Esophagus muscularis mucosa (tissue), 4 donors: ENCODE data around the gene XPC. TPM values are rescaled to one million over a fixed set of nuclear protein-coding genes. Genes with fewer than 3 reads are reported as not detected.

Experiments used
- DNase-seq: peaks from one replicate; pipeline ENCODE4 v3.0.0-alpha.2; 2017; ENCODE audit errors: extremely low spot score
- H3K27ac ChIP-seq, 4 donors: fragments of 200-600 bp; sonication (generic); replicated peaks in 1 of 4; 1 replicate in 3 of 4; 2 replicates in 1 of 4; pipeline ENCODE4 v1.5.1; 2016 to 2019; ENCODE audit warnings: mild to moderate bottlenecking in 1 of 4
- H3K27me3 ChIP-seq, 4 donors: fragments of 200-600 bp; sonication (generic); one replicate each; pipeline versions ENCODE4 v1.5.1 to v1.6.0; 2016 to 2019
- H3K36me3 ChIP-seq, 4 donors: fragments of 200-600 bp; sonication (generic); one replicate each; pipeline ENCODE4 v1.5.1; 2016 to 2019
- H3K4me1 ChIP-seq, 4 donors: fragments of 200-600 bp; sonication (generic); one replicate each; pipeline ENCODE4 v1.5.1; 2016 to 2019
- H3K4me3 ChIP-seq, 4 donors: fragments of 200-600 bp; sonication (generic); 1 replicate in 2 of 4; 2 replicates in 2 of 4; pipeline ENCODE4 v1.5.1; 2016 to 2019; ENCODE audit warnings: mild to moderate bottlenecking in 4 of 4, moderate library complexity in 1 of 4
- H3K9me3 ChIP-seq, 4 donors: fragments of 200-600 bp; sonication (generic); 1 replicate in 3 of 4; 2 replicates in 1 of 4; pipeline ENCODE4 v1.5.1; 2016 to 2019
- EP300 ChIP-seq: sonication (generic); formaldehyde crosslinking; IDR thresholded peaks from one replicate; pipeline ENCODE4 v1.6.1; 2017; ENCODE audit warnings: antibody characterized with exemption
- POLR2A ChIP-seq: fragments of 450-650 bp; IDR thresholded peaks from one replicate; pipeline ENCODE4 v1.6.1; 2017; ENCODE audit warnings: antibody characterized with exemption, moderate library complexity, mild to moderate bottlenecking, low read depth
- POLR2AphosphoS5 ChIP-seq, 2 donors: sonication (generic); formaldehyde crosslinking; IDR thresholded peaks; one replicate each; pipeline ENCODE4 v1.6.1; 2017; ENCODE audit warnings: antibody characterized with exemption in 2 of 2
- WGBS: methylation state at CpG from one replicate; pipeline ENCODE4 v1.1.5; 2018; 5-methylcytosine and 5-hydroxymethylcytosine counted together
- intact Hi-C: fragments of 100-400 bp; cut with DNase I; formaldehyde crosslinking; loops from one replicate; pipeline ENCODE4 v1.15.1; 2023
- total RNA-seq, 4 donors: library from RNA; depleted of rRNA; stranded (reverse); fragments of >200 nt; gene quantifications; one replicate each; pipeline versions ENCODE4 v1.1.0 to v1.2.1, GENCODE V29; 2016
- TF ChIP-seq, protein P1 (sequence below), 3 experiments: fragments of 200-600 bp in 2 of 3; fragments of 450-650 bp in 1 of 3; sonication (generic) in 2 of 3; IDR thresholded peaks; one replicate each; pipeline ENCODE4 v1.5.1; 2017 to 2019; ENCODE audit warnings: antibody characterized with exemption in 3 of 3, mild to moderate bottlenecking in 2 of 3, moderate library complexity in 1 of 3

The XPC gene
- total RNA-seq, 4 donors from 2014 or later: 28.9 to 41.9 (median 37.8) TPM

DNA sequence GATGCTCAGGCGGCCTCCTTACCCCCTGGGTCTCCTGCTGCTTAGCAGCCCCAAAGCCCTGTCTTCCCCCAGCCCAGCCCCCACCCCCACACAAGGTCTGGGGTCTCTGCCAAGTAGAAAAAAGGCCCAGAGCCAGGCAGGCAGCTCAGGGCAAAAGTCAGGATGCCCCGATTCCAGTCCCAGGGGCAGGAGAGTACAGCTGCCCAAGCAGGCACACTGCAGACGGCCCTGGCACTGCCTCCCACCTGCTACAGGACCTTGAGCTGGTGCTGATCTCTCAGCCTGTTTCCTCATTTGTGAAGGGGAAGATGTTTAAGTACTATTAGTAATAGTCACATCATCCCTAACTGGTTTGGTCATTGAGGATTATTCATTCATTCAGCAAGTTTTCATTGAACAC is 41.0 kb downstream of the XPC start:
- peak overlapping the region; percentile 20 to 60 (median 54) for H3K27ac ChIP-seq
- 20% methylated on average over 1 of the region's 3 CpGs for whole genome bisulfite sequencing
- no peaks in the 10 kb centered on the region for H3K9me3 ChIP-seq
- intact Hi-C loops: no loop called here
- H3K4me1 ChIP-seq: peaks cover 20 to 38% (median 30%) of the 10 kb centered on the region in 4 donors
- H3K36me3 ChIP-seq: peaks cover 70 to 100% (median 96%) of the 10 kb centered on the region in 4 donors
- H3K4me3 ChIP-seq: no peak overlapping the region
- no peak for DNase-seq
- TF ChIP-seq EP300: no peak
- no peak for TF ChIP-seq POLR2AphosphoS5 (IDR thresholded peaks at IDR 0.05)
- TF ChIP-seq, protein P1, sequence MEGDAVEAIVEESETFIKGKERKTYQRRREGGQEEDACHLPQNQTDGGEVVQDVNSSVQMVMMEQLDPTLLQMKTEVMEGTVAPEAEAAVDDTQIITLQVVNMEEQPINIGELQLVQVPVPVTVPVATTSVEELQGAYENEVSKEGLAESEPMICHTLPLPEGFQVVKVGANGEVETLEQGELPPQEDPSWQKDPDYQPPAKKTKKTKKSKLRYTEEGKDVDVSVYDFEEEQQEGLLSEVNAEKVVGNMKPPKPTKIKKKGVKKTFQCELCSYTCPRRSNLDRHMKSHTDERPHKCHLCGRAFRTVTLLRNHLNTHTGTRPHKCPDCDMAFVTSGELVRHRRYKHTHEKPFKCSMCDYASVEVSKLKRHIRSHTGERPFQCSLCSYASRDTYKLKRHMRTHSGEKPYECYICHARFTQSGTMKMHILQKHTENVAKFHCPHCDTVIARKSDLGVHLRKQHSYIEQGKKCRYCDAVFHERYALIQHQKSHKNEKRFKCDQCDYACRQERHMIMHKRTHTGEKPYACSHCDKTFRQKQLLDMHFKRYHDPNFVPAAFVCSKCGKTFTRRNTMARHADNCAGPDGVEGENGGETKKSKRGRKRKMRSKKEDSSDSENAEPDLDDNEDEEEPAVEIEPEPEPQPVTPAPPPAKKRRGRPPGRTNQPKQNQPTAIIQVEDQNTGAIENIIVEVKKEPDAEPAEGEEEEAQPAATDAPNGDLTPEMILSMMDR (IDR thresholded peaks at IDR 0.05): no peak
- no peak for TF ChIP-seq POLR2A
- H3K27me3 ChIP-seq: no peaks in the 10 kb centered on the region

DNA sequence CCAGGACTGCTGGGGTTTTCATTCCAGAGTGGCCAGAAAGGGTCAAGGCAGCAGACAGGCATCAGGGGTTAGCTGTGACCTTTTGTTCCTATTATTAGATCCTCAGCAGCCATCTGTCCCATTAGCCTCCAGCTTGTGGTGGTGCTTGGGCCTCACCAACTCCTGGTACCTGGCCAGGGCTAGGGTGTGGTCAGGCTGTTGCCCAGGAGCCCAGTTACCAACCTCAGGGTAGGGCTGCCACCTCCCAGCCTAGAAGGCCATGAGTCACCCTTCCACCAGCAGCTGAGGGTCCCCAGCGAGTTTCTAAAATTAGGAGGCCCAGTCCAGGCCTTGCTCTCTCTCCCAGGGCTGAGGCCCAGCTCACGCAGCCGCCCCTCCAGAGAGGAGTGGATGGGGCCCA is 41.4 kb downstream of the XPC start:
- peaks cover 72 to 100% (median 96%) of the 10 kb centered on the region in 4 donors for H3K36me3 ChIP-seq

DNA sequence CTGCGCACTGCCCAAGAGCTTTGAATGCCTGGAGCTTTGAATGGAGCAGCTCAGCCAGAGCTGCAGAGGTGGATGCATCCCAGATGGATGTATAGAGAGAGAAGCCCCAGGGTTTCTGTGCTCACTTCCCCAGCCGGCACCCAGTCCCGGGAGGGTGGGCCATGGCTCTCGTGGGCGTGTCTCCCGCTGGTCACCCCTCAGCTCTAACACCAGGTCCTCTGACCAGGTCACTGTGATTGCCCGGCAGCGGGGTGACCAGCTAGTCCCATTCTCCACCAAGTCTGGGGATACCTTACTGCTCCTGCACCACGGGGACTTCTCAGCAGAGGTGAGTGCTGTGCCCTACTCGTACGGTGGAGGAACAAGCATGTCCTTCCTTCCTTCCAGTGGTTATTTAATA is 42.8 kb downstream of the XPC start:
- H3K4me1 ChIP-seq: peaks cover 10 to 20% (median 17%) of the 10 kb centered on the region in 4 donors
- no peak overlapping the region for H3K4me3 ChIP-seq
- peaks cover 79 to 100% (median 97%) of the 10 kb centered on the region in 4 donors for H3K36me3 ChIP-seq
- intact Hi-C loops: no loop called here
- TF ChIP-seq, protein P1 (IDR thresholded peaks at IDR 0.05): no peak
- TF ChIP-seq POLR2AphosphoS5 (IDR thresholded peaks at IDR 0.05): no peak
- no peak for TF ChIP-seq POLR2A
- TF ChIP-seq EP300: no peak
- H3K27ac ChIP-seq: no peak overlapping the region
- no peaks in the 10 kb centered on the region for H3K27me3 ChIP-seq
- H3K9me3 ChIP-seq: no peaks in the 10 kb centered on the region
- DNase-seq: no peak
- WGBS: 91% methylated on average over 3 of the region's 11 CpGs

More for the DNA sequence above, 41.4 kb downstream of the XPC start:
- Histone ChIP-seq H3K9me3 (no peaks in the 10 kb centered on the region), H3K27ac (peak overlapping the region; percentile 20 to 60 (median 54)), H3K4me3 (no peak overlapping the region), H3K27me3 (no peaks in the 10 kb centered on the region), H3K4me1 (peaks cover 15 to 34% (median 25%) of the 10 kb centered on the region in 4 donors)
- no peak for DNase-seq
- intact Hi-C loops: no loop called here
- TF ChIP-seq POLR2A (no peak), EP300 (no peak), POLR2AphosphoS5 (IDR thresholded peaks at IDR 0.05) (no peak)
- TF ChIP-seq, protein P1 (IDR thresholded peaks at IDR 0.05): no peak
- WGBS: no CpG with 5 or more reads among the region's 3 CpGs

DNA sequence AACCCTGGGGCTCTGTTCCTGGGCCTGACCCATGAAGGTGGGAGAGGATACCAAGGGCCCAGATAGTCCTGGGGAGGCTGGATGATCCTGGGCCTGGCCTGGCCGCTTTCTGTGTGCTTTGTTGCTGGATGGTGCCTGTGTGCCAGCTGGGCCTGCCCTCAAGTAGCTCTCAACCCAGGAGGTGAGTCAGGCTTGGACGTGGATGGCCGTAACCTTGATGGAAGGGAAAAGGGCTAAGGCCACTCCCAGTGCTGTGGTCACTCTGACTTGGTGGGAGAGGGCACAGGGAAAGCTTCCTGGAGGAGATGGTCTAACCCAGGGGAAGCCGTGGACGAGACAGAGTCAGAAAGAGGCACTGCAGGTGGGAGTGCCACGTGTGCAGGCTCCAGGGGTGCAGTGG is 44.1 kb downstream of the XPC start:
- WGBS: 81% methylated on average over 6 of the region's 6 CpGs
- TF ChIP-seq POLR2AphosphoS5 (IDR thresholded peaks at IDR 0.05) (no peak), EP300 (no peak), POLR2A (no peak)
- TF ChIP-seq, protein P1 (IDR thresholded peaks at IDR 0.05): no peak

DNA sequence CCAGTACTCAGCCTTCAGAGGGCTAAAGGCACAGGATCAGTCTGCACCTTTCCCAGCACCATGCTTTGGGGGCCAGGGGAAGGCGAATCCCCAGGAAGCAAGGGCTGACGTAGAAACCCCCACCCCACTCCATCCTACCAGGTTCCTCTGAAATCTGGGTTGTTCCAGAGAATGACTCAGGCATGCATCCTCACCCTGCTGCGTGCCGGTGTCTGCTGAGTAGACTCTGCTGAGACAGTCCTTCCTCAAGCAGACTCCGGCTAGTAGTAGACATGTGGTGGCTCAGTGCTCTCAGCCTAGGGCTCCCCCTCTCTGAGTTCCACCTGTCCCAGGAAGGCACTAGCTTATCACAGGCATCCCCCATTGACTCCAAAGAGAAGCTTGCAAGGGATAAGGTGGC is 44.5 kb downstream of the XPC start:
- Histone ChIP-seq H3K4me1 (peaks cover 10 to 22% (median 16%) of the 10 kb centered on the region in 4 donors), H3K9me3 (no peaks in the 10 kb centered on the region), H3K36me3 (peaks cover 82 to 100% (median 95%) of the 10 kb centered on the region in 4 donors), H3K27ac (no peak overlapping the region), H3K27me3 (no peaks in the 10 kb centered on the region), H3K4me3 (no peak overlapping the region)
- TF ChIP-seq, protein P1 (IDR thresholded peaks at IDR 0.05): no peak
- TF ChIP-seq POLR2AphosphoS5 (IDR thresholded peaks at IDR 0.05) (no peak), EP300 (no peak), POLR2A (no peak)
- no peak for DNase-seq
- WGBS: 95% methylated on average over 4 of the region's 5 CpGs
- intact Hi-C loops: no loop called here

More for the DNA sequence above, 44.1 kb downstream of the XPC start:
- Histone ChIP-seq H3K9me3 (no peaks in the 10 kb centered on the region), H3K27ac (no peak overlapping the region), H3K4me3 (no peak overlapping the region), H3K4me1 (peaks cover 10 to 22% (median 16%) of the 10 kb centered on the region in 4 donors), H3K27me3 (no peaks in the 10 kb centered on the region), H3K36me3 (peaks cover 83 to 100% (median 98%) of the 10 kb centered on the region in 4 donors)
- intact Hi-C loops: no loop called here
- no peak for DNase-seq
